ENCODE measurements around the gene FAM217A. TPM values are rescaled to one million over a fixed set of nuclear protein-coding genes. Genes with fewer than 3 reads are reported as not detected.

The FAM217A gene
- total RNA-seq, 1 donor from 2014 or later, result not detected

DNA sequence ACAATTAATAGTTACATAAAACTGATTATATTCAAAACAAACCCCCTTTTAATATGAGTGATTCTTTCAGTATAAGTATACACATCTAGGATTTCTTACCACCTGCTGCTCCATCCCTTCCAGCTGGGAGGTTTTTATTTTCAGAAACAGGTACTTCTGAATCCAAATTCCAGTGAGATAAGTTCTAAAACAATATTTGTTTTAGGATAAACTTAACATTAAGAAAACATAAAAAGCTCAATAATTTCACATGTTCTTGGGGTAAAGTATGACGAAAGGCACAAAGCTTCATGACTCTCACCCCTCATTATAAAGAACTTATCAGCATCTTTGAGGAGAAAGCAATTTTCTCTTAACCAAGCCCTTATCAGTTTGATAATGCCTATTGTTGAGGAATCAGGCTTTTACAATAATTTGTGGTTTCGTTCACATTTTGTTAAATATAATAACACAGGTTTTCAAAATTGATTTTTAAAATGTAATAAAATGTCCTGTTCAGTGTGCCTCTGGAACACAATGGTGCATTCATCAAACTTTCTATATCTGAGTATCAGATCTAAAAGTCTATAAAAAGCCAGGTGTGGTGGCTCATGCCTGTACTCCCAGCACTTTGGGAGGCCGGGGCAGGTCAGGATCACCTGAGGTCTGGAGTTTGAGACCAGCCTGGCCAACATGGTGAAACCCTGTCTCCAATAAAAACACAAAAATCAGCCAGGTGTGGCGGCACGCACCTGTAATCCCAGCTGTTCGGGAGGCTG is 4.3 kb downstream of the FAM217A start:
- H3K36me3 ChIP-seq (ENCODE audit: control insufficient read depth, insufficient read depth, low read length), result no peaks in the 10 kb centered on the region
- DNase-seq (ENCODE audit: low read depth), result no peak

DNA sequence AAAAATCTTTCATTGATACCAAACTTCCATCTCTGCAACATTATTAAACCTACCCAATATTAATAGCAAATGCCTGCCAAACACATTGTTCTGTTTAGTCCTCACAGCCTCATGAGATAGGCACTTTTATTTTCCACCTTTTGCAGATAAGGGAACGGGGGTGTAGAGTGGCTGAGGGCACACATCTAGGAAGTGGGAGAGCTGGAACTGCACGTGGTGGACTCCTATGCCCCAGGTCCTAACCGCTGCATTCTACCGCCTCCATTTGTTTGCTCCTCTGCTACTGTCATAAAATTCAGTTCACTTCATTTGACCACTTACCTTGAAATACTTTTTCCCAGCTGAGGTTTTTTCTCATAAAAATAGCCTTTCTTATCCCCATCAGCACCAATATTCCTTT is 7.6 kb downstream of the FAM217A start:
- Histone ChIP-seq H3K36me3 (ENCODE audit: control insufficient read depth, insufficient read depth, low read length) (no peaks in the 10 kb centered on the region), H3K27me3 (ENCODE audit: control insufficient read depth, insufficient read depth, low read length) (no peaks in the 10 kb centered on the region), H3K4me3 (ENCODE audit: low read depth, low read length) (no peak overlapping the region)
- TF ChIP-seq, protein P1, sequence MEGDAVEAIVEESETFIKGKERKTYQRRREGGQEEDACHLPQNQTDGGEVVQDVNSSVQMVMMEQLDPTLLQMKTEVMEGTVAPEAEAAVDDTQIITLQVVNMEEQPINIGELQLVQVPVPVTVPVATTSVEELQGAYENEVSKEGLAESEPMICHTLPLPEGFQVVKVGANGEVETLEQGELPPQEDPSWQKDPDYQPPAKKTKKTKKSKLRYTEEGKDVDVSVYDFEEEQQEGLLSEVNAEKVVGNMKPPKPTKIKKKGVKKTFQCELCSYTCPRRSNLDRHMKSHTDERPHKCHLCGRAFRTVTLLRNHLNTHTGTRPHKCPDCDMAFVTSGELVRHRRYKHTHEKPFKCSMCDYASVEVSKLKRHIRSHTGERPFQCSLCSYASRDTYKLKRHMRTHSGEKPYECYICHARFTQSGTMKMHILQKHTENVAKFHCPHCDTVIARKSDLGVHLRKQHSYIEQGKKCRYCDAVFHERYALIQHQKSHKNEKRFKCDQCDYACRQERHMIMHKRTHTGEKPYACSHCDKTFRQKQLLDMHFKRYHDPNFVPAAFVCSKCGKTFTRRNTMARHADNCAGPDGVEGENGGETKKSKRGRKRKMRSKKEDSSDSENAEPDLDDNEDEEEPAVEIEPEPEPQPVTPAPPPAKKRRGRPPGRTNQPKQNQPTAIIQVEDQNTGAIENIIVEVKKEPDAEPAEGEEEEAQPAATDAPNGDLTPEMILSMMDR (IDR thresholded peaks at IDR 0.05; ENCODE audit: insufficient read depth, low read length, poor library complexity, severe bottlenecking), result no peak
- DNase-seq (ENCODE audit: low read depth), result no peak

More for the DNA sequence above, 4.3 kb downstream of the FAM217A start:
- H3K27me3 ChIP-seq (ENCODE audit: control insufficient read depth, insufficient read depth, low read length), result no peaks in the 10 kb centered on the region
- no peak overlapping the region for H3K4me3 ChIP-seq (ENCODE audit: low read depth, low read length)
- TF ChIP-seq, protein P1 (IDR thresholded peaks at IDR 0.05; ENCODE audit: insufficient read depth, low read length, poor library complexity, severe bottlenecking), result no peak

DNA sequence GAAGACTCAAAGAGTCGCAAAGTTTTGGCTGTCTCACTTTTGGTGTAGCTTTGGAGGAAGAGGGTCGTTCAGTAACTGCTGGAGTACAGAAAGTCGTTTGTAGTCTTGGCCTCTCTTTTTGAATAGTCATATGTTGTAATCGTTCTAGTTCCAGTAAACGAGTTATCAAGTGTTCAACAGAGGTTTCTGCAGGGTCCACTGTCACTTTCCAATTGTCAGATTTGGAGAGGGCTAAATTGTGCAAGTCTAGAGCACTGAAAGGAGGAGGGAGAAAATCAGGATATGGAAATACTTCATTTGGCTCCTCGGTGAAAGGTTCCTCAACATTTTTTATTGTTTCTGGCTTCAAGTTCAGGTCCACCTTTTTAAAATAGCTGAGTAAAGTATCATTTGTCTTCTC is 9.7 kb downstream of the FAM217A start:
- DNase-seq (ENCODE audit: low read depth), result no peak
- H3K4me3 ChIP-seq (ENCODE audit: low read depth, low read length), result no peak overlapping the region
- TF ChIP-seq, protein P1 (IDR thresholded peaks at IDR 0.05; ENCODE audit: insufficient read depth, low read length, poor library complexity, severe bottlenecking), result no peak
- H3K36me3 ChIP-seq (ENCODE audit: control insufficient read depth, insufficient read depth, low read length), result no peaks in the 10 kb centered on the region
- no peaks in the 10 kb centered on the region for H3K27me3 ChIP-seq (ENCODE audit: control insufficient read depth, insufficient read depth, low read length)

DNA sequence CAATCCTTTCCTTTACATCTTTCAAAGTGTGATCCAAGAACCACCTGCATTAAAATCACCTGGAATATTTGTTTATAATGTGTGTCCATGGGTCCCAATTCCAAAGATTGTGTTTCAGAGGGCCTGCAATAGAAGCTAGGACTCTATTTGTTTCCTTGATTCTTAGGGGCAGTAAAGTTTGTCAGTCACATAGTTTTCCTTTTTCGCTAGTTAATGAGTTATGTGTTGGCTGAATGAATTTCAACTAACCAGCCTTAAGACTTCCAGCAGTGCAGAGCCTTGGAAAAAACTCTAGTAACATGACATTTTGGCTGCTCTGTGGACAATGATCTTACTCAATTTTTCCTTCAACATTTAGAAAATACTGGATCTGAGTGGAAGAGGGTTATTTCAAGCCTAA is 11.3 kb downstream of the FAM217A start:
- TF ChIP-seq, protein P1 (IDR thresholded peaks at IDR 0.05; ENCODE audit: insufficient read depth, low read length, poor library complexity, severe bottlenecking), result no peak
- no peak overlapping the region for H3K4me3 ChIP-seq (ENCODE audit: low read depth, low read length)
- no peak for DNase-seq (ENCODE audit: low read depth)
- no peaks in the 10 kb centered on the region for H3K36me3 ChIP-seq (ENCODE audit: control insufficient read depth, insufficient read depth, low read length)
- H3K27me3 ChIP-seq (ENCODE audit: control insufficient read depth, insufficient read depth, low read length), result no peaks in the 10 kb centered on the region

DNA sequence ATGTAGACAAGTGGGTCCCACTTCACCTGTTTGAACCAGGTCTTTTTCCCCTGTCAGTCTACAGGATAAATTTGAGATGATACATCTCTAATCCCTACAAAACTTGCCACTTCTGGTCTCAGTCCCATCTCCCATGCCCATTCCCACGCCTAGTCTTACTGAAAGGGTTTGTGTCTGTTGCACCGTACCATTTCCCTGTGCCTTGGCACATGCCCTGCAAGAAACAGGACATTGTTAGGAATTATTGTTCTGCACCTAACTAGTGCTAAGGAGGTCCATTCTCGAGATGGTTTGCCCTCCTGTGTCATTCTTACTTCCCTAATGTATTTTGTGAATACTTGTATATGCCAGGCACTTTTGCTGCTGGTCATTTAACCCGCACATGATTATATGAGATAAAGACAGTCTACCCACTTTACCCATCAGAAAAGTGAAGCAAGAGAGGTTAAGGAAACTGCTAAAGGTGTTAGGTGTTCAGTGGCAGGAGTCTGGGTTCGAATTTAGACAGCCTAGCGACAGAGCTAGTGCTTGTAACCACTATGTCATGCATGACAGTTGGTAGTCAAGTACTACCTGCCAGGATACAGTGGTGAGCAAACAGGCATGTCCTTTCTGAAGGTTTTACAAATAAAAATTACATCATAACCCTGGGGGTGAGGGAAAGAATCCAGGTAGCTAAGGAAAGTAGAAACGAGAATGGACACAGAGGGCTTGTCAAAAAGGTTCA is 12.7 kb downstream of the FAM217A start:
- TF ChIP-seq, protein P1 (IDR thresholded peaks at IDR 0.05; ENCODE audit: insufficient read depth, low read length, poor library complexity, severe bottlenecking), result no peak
- no peaks in the 10 kb centered on the region for H3K27me3 ChIP-seq (ENCODE audit: control insufficient read depth, insufficient read depth, low read length)
- no peak for DNase-seq (ENCODE audit: low read depth)
- H3K36me3 ChIP-seq (ENCODE audit: control insufficient read depth, insufficient read depth, low read length), result no peaks in the 10 kb centered on the region
- H3K4me3 ChIP-seq (ENCODE audit: low read depth, low read length), result no peak overlapping the region

All from kidney epithelial cell (primary cell).